MM.1S (cell line): ENCODE results near the gene LNPEP.

ENCODE experiments used
- CTCF ChIP-seq: fragments of 300-600 bp; sonication (generic); IDR thresholded peaks from 2 replicates; pipeline ENCODE4 v1.5.1; 2016; ENCODE audit warnings: antibody characterized with exemption, low read length, mixed read lengths
- EZH2 ChIP-seq: fragments of 300-600 bp; sonication (generic); optimal IDR thresholded peaks from 2 replicates; pipeline ENCODE3; 2017; ENCODE audit warnings: low read depth, mild to moderate bottlenecking, antibody characterized with exemption, low read length, mixed read lengths
- EZH2phosphoT487 ChIP-seq: fragments of 300-600 bp; sonication (generic); IDR thresholded peaks from 2 replicates; pipeline ENCODE4 v1.6.1; 2018; ENCODE audit warnings: antibody characterized with exemption, low read length

GRCh38 chr5:96940586-96940985 is 4.7 kb downstream of the LNPEP start:
- TF ChIP-seq EZH2 (no peak), CTCF (no peak), EZH2phosphoT487 (no peak)
